Peyer's patch (tissue), 4 donors: ENCODE measurements around the gene ANKMY2. TPM values are rescaled to one million over a fixed set of nuclear protein-coding genes. Genes with fewer than 3 reads are reported as not detected.

Source experiments
- DNase-seq, 3 donors: peaks; one replicate each; pipeline ENCODE4 v3.0.0-alpha.2; 2017 to 2019
- H3K27ac ChIP-seq, 4 donors: fragments of 200-600 bp; sonication (generic); one replicate each; pipeline ENCODE4 v1.5.1; 2016 to 2019
- H3K27me3 ChIP-seq, 2 donors: fragments of 200-600 bp; sonication (generic); one replicate each; pipeline ENCODE4 v1.5.1; 2019
- H3K36me3 ChIP-seq, 3 donors: fragments of 200-600 bp; sonication (generic); one replicate each; pipeline ENCODE4 v1.5.1; 2016 to 2019
- H3K4me1 ChIP-seq, 4 donors: fragments of 200-600 bp; sonication (generic); one replicate each; pipeline ENCODE4 v1.5.1; 2016 to 2019
- H3K4me3 ChIP-seq, 4 donors: fragments of 200-600 bp; sonication (generic); 1 replicate in 3 of 4; 2 replicates in 1 of 4; pipeline ENCODE4 v1.5.1; 2016 to 2019; ENCODE audit warnings: mild to moderate bottlenecking in 1 of 4
- H3K9me3 ChIP-seq, 4 donors: fragments of 200-600 bp; sonication (generic); one replicate each; pipeline ENCODE4 v1.5.1; 2016 to 2019; ENCODE audit warnings: mild to moderate bottlenecking in 1 of 4
- POLR2A ChIP-seq, 2 donors: fragments of 450-650 bp; IDR thresholded peaks; one replicate each; pipeline ENCODE4 v1.5.1; 2017; ENCODE audit warnings: antibody characterized with exemption in 2 of 2, mild to moderate bottlenecking in 2 of 2, moderate library complexity in 2 of 2
- total RNA-seq, 4 donors: library from RNA; depleted of rRNA; stranded (reverse); fragments of >200 nt; gene quantifications; one replicate each; pipeline ENCODE4 v1.1.0, GENCODE V29; 2016
- TF ChIP-seq, protein P1 (sequence below), 6 experiments: fragments of 450-650 bp in 4 of 6; fragments of 200-600 bp in 2 of 6; sonication (generic) in 1 of 6; IDR thresholded peaks; one replicate each; pipeline ENCODE4 v1.5.1; 2017 to 2019; ENCODE audit warnings: antibody characterized with exemption in 6 of 6, mild to moderate bottlenecking in 3 of 6, moderate library complexity in 1 of 6

Gene ANKMY2
- total RNA-seq = 10 to 100 TPM; 19.3 to 21.5 (median 20.5) TPM

GRCh38 chr7:16645593-16646471, at the start of gene ANKMY2, which contains the start of gene BZW2:
TSS of gene ANKMY2 (minus strand) at chr7:16645754. CDS start at chr7:16645573, 181 bp downstream.
TSS of gene BZW2 (plus strand) at chr7:16646181. CDS start at chr7:16665444, 19,263 bp downstream.
- no peaks in the 10 kb centered on the region for H3K9me3 ChIP-seq
- TF ChIP-seq, protein P1, sequence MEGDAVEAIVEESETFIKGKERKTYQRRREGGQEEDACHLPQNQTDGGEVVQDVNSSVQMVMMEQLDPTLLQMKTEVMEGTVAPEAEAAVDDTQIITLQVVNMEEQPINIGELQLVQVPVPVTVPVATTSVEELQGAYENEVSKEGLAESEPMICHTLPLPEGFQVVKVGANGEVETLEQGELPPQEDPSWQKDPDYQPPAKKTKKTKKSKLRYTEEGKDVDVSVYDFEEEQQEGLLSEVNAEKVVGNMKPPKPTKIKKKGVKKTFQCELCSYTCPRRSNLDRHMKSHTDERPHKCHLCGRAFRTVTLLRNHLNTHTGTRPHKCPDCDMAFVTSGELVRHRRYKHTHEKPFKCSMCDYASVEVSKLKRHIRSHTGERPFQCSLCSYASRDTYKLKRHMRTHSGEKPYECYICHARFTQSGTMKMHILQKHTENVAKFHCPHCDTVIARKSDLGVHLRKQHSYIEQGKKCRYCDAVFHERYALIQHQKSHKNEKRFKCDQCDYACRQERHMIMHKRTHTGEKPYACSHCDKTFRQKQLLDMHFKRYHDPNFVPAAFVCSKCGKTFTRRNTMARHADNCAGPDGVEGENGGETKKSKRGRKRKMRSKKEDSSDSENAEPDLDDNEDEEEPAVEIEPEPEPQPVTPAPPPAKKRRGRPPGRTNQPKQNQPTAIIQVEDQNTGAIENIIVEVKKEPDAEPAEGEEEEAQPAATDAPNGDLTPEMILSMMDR (IDR thresholded peaks at IDR 0.05) = peak in 3 of 6 experiments; percentile 15 to 23 (median 22)
- TF ChIP-seq POLR2A (IDR thresholded peaks at IDR 0.05) = peak; percentile 92 to 96
- no peaks in the 10 kb centered on the region for H3K27me3 ChIP-seq
- DNase-seq = peak; percentile 90 to 97 (median 96)
- H3K4me3 ChIP-seq = peak within 1 kb of the TSS; percentile 79 to 94 (median 90)
- peaks cover 0 to 36% (median 10%) of the 10 kb centered on the region in 4 donors for H3K4me1 ChIP-seq
- H3K36me3 ChIP-seq = no peaks in the 10 kb centered on the region
- H3K27ac ChIP-seq = peak within 1 kb of the TSS; percentile 85 to 93 (median 89)

- H3K9me3 ChIP-seq = no peaks in the 10 kb centered on the region
- H3K4me3 ChIP-seq = no peak overlapping the region
- no peaks in the 10 kb centered on the region for H3K4me1 ChIP-seq
- no peak overlapping the region for H3K27ac ChIP-seq
- H3K36me3 ChIP-seq = peaks cover 0 to 72% (median 0%) of the 10 kb centered on the region in 3 donors
- no peak for TF ChIP-seq POLR2A (IDR thresholded peaks at IDR 0.05)
- TF ChIP-seq, protein P1 (IDR thresholded peaks at IDR 0.05) = no peak
- no peak for DNase-seq
- no peaks in the 10 kb centered on the region for H3K27me3 ChIP-seq
Measured at GRCh38 chr7:16694806-16695205, 49.3 kb upstream of the ANKMY2 start.

GRCh38 chr7:16693601-16694318, 48.2 kb upstream of the ANKMY2 start:
- DNase-seq = no peak
- H3K4me1 ChIP-seq = no peaks in the 10 kb centered on the region
- H3K27me3 ChIP-seq = no peaks in the 10 kb centered on the region
- no peaks in the 10 kb centered on the region for H3K9me3 ChIP-seq
- no peak overlapping the region for H3K27ac ChIP-seq
- peaks cover 0 to 63% (median 0%) of the 10 kb centered on the region in 3 donors for H3K36me3 ChIP-seq
- TF ChIP-seq, protein P1 (IDR thresholded peaks at IDR 0.05) = no peak
- no peak for TF ChIP-seq POLR2A (IDR thresholded peaks at IDR 0.05)
- no peak overlapping the region for H3K4me3 ChIP-seq

DNA sequence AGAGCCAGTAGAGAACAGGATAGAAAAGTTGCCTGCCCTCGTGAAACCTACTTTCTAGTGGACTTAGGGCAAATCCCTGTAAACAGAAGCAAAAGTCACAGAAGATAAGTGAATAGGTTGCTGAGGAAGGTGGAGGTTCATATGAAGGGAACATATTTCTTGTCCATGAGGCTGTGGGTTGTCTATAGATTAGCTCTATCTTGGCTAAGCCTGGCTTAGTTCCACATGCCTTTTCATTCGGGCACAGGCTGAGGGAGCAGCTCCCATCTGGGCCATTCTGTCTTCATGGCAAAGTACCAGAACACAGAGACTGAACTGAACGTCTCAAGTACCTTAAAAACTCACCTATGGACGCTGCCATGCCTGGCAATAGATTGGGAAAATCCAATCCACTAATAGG, 45.7 kb upstream of the ANKMY2 start:
- no peak for TF ChIP-seq POLR2A (IDR thresholded peaks at IDR 0.05)
- Histone ChIP-seq H3K36me3 (peaks cover 0 to 47% (median 0%) of the 10 kb centered on the region in 3 donors), H3K27ac (no peak overlapping the region), H3K4me3 (no peak overlapping the region), H3K4me1 (no peaks in the 10 kb centered on the region), H3K9me3 (no peaks in the 10 kb centered on the region), H3K27me3 (no peaks in the 10 kb centered on the region)
- DNase-seq = no peak

- Histone ChIP-seq H3K4me3 (no peak overlapping the region), H3K9me3 (no peaks in the 10 kb centered on the region), H3K27ac (no peak overlapping the region), H3K4me1 (no peaks in the 10 kb centered on the region), H3K36me3 (peaks cover 0 to 35% (median 0%) of the 10 kb centered on the region in 3 donors), H3K27me3 (no peaks in the 10 kb centered on the region)
- DNase-seq = no peak
- TF ChIP-seq, protein P1 (IDR thresholded peaks at IDR 0.05) = no peak
- TF ChIP-seq POLR2A (IDR thresholded peaks at IDR 0.05) = no peak
Measured at GRCh38 chr7:16688249-16688648, 42.7 kb upstream of the ANKMY2 start.
